Kidney (tissue), 14 donors: ENCODE measurements around the gene RAVER2. TPM values are rescaled to one million over a fixed set of nuclear protein-coding genes. Genes with fewer than 3 reads are reported as not detected.
"Not testable (repeated sequence)": the region's sequence is repeated elsewhere in the genome, so short reads cannot be mapped to it uniquely, and the experiment has no call there.

ENCODE experiments used
- DNase-seq, 5 donors: peaks; one replicate each; pipeline ENCODE4 v3.0.0-alpha.2; 2013 to 2020
- FAIRE-seq: peaks from 2 replicates; lab custom pipeline; 2012; peaks lifted over from hg19 to GRCh38; lab: Jason Lieb, UNC
- H3K27ac ChIP-seq, 2 donors: one replicate each; pipeline ENCODE4 v1.7.0; 2013; ENCODE audit warnings: low read depth in 2 of 2, low read length in 2 of 2, inconsistent platforms in 1 of 2
- H3K27me3 ChIP-seq: one replicate; pipeline ENCODE4 v1.7.1; 2013; ENCODE audit warnings: low read length, inconsistent platforms; ENCODE audit not compliant: control insufficient read depth, insufficient read depth
- H3K36me3 ChIP-seq, 3 donors: one replicate each; pipeline versions ENCODE4 v1.7.0 to v1.7.1; 2013; ENCODE audit warnings: low read length in 3 of 3, control low read depth in 1 of 3, inconsistent platforms in 1 of 3; ENCODE audit not compliant: insufficient read depth in 3 of 3, control insufficient read depth in 2 of 3
- H3K4me1 ChIP-seq, 3 donors: one replicate each; pipeline versions ENCODE4 v1.7.0 to v1.7.1; 2013; ENCODE audit warnings: low read length in 3 of 3, inconsistent platforms in 1 of 3, low read depth in 1 of 3; ENCODE audit not compliant: control insufficient read depth in 2 of 3, insufficient read depth in 2 of 3
- H3K4me3 ChIP-seq, 3 donors: one replicate each; pipeline versions ENCODE4 v1.7.0 to v1.8.1; 2013; ENCODE audit warnings: low read length in 3 of 3, control low read depth in 1 of 3, inconsistent platforms in 1 of 3
- H3K9ac ChIP-seq, 3 donors: one replicate each; pipeline versions ENCODE4 v1.7.0 to v1.7.1; 2013; ENCODE audit warnings: low read length in 3 of 3, control low read depth in 1 of 3, inconsistent platforms in 1 of 3
- H3K9me3 ChIP-seq, 3 donors: one replicate each; pipeline versions ENCODE4 v1.7.0 to v1.7.1; 2013; ENCODE audit warnings: low read length in 3 of 3, control low read depth in 1 of 3, inconsistent platforms in 1 of 3; ENCODE audit not compliant: control insufficient read depth in 2 of 3, insufficient read depth in 1 of 3
- intact Hi-C: fragments of 100-400 bp; cut with DNase I; formaldehyde crosslinking; loops from one replicate; pipeline ENCODE4 v1.11.1; 2022
- polyA plus RNA-seq: library from polyadenylated mRNA; stranded (reverse); fragments of 350-450 nt; fragmentation: Illumina TruSeq; extraction: RNeasy Lipid Tissue Mini Kit (QIAGEN cat#74804); gene quantifications from one replicate; pipeline ENCODE4 v1.2.3, GENCODE V29; 2014; ENCODE audit warnings: low read depth, low replicate concordance; ENCODE audit not compliant: insufficient read depth
- total RNA-seq: library from RNA; stranded (reverse); fragmentation: NEBNext Ultra II Directional; extraction: Animal tissue kit (Norgen Biotek cat#: 25700); gene quantifications from one replicate; pipeline ENCODE4 v1.2.1, GENCODE V29; 2021
- TF ChIP-seq, protein P1 (sequence below): IDR thresholded peaks from 3 replicates; pipeline ENCODE4 v1.5.1; 2012; ENCODE audit warnings: mild to moderate bottlenecking, moderate library complexity, borderline replicate concordance; ENCODE audit not compliant: insufficient read depth; ENCODE audit errors: extremely low read depth
- donor health status: control.
- donor health status: control.
- donor health status: control.
- donor health status: control.
- donor health status: control.
- donor health status: DM: yes; HTN: yes; CAD: no.
- donor health status: Normal renal cell carcinoma (clear cell type).

The RAVER2 gene
- total and polyA plus RNA-seq, 2 donors from 2014 or later = 7.7 to 9.4 TPM

DNA sequence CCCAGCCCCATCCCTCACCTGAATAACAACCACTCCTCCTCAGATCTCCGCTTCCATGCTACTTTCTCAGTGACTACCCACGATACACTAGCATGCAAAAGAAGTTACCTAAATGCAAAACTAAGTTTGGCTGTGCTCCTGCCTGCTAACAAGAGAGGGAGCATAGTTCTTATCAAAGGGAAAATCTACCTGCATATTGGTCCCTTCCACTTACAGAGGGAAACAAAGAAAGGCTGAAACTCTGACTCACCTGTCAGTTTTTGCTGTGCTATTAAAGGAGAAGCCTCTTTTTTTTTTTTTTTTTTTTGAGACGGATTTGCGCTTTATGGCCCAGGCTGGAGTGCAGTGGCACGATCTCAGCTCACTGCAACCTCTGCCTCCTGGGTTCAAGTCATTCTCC, 43.8 kb upstream of the RAVER2 start:
- Histone ChIP-seq H3K9ac (no peak overlapping the region), H3K9me3 (no peaks in the 10 kb centered on the region), H3K27me3 (no peaks in the 10 kb centered on the region), H3K4me3 (no peak overlapping the region), H3K27ac (no peak overlapping the region), H3K36me3 (no peaks in the 10 kb centered on the region), H3K4me1 (no peaks in the 10 kb centered on the region)
- TF ChIP-seq, protein P1, sequence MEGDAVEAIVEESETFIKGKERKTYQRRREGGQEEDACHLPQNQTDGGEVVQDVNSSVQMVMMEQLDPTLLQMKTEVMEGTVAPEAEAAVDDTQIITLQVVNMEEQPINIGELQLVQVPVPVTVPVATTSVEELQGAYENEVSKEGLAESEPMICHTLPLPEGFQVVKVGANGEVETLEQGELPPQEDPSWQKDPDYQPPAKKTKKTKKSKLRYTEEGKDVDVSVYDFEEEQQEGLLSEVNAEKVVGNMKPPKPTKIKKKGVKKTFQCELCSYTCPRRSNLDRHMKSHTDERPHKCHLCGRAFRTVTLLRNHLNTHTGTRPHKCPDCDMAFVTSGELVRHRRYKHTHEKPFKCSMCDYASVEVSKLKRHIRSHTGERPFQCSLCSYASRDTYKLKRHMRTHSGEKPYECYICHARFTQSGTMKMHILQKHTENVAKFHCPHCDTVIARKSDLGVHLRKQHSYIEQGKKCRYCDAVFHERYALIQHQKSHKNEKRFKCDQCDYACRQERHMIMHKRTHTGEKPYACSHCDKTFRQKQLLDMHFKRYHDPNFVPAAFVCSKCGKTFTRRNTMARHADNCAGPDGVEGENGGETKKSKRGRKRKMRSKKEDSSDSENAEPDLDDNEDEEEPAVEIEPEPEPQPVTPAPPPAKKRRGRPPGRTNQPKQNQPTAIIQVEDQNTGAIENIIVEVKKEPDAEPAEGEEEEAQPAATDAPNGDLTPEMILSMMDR = no peak
- FAIRE-seq (no peak), DNase-seq (no peak)
- intact Hi-C loops = no loop called here

DNA sequence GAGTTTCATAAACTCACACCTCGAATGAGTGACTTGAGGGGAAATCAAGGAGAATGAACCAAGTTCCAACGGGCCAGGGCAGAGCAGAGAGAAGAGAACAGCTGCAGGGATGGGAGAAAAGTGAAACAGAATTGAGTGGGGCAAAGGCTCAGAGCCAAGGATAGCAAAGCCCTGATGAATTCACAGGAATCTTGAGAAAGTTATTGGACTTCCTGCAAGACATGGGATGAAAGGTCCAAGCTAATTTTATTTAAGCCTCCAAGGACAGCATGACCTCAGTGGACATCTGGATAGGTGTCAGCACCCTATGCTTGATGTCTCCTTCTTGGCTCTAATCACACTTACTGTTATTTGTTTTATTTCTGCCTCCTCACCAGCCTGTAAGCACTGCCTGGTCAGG, 43.0 kb upstream of the RAVER2 start:
- Histone ChIP-seq H3K27ac (no peak overlapping the region), H3K9ac (no peak overlapping the region), H3K36me3 (no peaks in the 10 kb centered on the region), H3K9me3 (no peaks in the 10 kb centered on the region), H3K27me3 (no peaks in the 10 kb centered on the region), H3K4me1 (no peaks in the 10 kb centered on the region), H3K4me3 (no peak overlapping the region)
- TF ChIP-seq, protein P1 = no peak
- intact Hi-C loops = no loop called here
- DNase-seq = no peak
- no peak for FAIRE-seq

DNA sequence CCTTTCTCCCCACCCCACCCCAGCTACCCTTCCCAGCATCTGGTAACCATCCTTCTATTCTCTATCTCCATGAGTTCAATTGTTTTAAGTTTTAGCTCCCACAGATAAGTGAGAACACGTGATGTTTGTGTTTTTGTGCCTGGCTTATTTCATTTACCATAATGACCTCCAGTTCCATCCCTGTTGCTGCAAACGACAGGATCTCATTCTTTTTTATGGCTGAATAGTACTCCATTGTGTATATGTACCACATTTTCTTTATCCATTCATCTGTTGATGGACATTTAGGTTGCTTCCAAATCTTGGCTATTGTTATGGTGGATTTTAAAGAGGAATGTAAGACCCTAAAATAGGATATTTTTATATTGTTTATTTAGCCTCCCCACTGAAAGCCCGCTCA, 42.2 kb upstream of the RAVER2 start:
- H3K9ac ChIP-seq, intact Hi-C loops, H3K4me1 ChIP-seq, H3K27ac ChIP-seq, H3K9me3 ChIP-seq, H3K36me3 ChIP-seq, DNase-seq, FAIRE-seq, H3K4me3 ChIP-seq, H3K27me3 ChIP-seq: not testable (repeated sequence)

DNA sequence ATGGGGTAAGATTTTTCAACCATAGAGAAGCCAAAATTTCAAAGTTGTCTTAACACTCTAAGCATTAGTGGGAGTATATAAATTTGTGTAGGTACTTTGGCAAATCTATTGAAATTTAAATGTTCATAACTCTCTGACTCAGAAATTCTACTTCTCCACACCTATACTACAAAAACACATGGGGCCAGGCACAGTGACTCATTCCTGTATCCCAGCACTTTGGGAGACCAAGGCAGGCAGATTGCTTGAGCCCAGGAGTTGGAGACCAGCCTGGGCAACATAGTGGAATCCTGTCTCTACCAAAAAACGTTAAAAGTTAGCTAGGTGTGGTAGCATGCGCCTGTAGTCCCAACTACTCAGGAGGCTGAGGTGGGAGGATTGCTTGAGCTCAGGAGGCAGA, 41.3 kb upstream of the RAVER2 start:
- TF ChIP-seq, protein P1 = no peak
- H3K4me3 ChIP-seq = no peak overlapping the region
- no peaks in the 10 kb centered on the region for H3K36me3 ChIP-seq
- no peak overlapping the region for H3K9ac ChIP-seq
- intact Hi-C loops = no loop called here
- H3K4me1 ChIP-seq = no peaks in the 10 kb centered on the region
- H3K9me3 ChIP-seq = no peaks in the 10 kb centered on the region
- no peak for FAIRE-seq
- no peaks in the 10 kb centered on the region for H3K27me3 ChIP-seq
- H3K27ac ChIP-seq = no peak overlapping the region
- no peak for DNase-seq
